ENCODE results near the gene FAM186B. TPM values are rescaled to one million over a fixed set of nuclear protein-coding genes. Genes with fewer than 3 reads are reported as not detected.

The FAM186B gene
- total RNA-seq, 1 experiment from 2014 or later: 0.46 TPM

- H4K91ac ChIP-seq (ENCODE audit: insufficient read length, low read depth, low read length): no peak overlapping the region
- DNase-seq: no peak
Measured at GRCh38 chr12:49626169-49626835, 20.9 kb upstream of the FAM186B start.

More at GRCh38 chr12:49626169-49626835, 20.9 kb upstream of the FAM186B start:
- Histone ChIP-seq H3T11ph (ENCODE audit: low read length) (no peak overlapping the region), H2AK5ac (ENCODE audit: insufficient read length, low read length) (no peak overlapping the region), H4K20me1 (ENCODE audit: control insufficient read depth, insufficient read depth, insufficient read length) (no peaks in the 10 kb centered on the region), H3K79me2 (ENCODE audit: insufficient read depth, low read length) (no peaks in the 10 kb centered on the region), H4K5ac (ENCODE audit: insufficient read length, low read depth, low read length) (no peak overlapping the region), H3K56ac (ENCODE audit: insufficient read length, low read depth, low read length) (no peak overlapping the region), H2AFZ (ENCODE audit: low read length) (no peak overlapping the region), H2BK5ac (ENCODE audit: insufficient read length, low read length) (no peak overlapping the region), H2BK20ac (ENCODE audit: low read depth, low read length, poor library complexity, severe bottlenecking) (no peak overlapping the region), H3K9me3 (ENCODE audit: control insufficient read depth, low read depth, low read length) (no peaks in the 10 kb centered on the region), H3K18ac (ENCODE audit: insufficient read length, low read depth, low read length) (no peak overlapping the region), H3K9ac (ENCODE audit: extremely low read depth, insufficient read length, low read length) (no peak overlapping the region), H3K79me1 (ENCODE audit: insufficient read depth, low read depth, low read length, poor library complexity, severe bottlenecking) (no peaks in the 10 kb centered on the region), H3K4ac (ENCODE audit: low read depth, low read length) (no peak overlapping the region), H3K23ac (ENCODE audit: insufficient read length, low read depth, low read length) (no peak overlapping the region), H3K4me2 (ENCODE audit: insufficient read depth, insufficient read length, low read length) (no peak overlapping the region), H3K14ac (ENCODE audit: insufficient read depth, low read length) (no peak overlapping the region), H2BK120ac (ENCODE audit: low read depth, low read length, poor library complexity, severe bottlenecking) (no peak overlapping the region), H3K4me1 (ENCODE audit: insufficient read depth, low read length) (no peaks in the 10 kb centered on the region), H3K27ac (ENCODE audit: insufficient read length, low read depth, low read length) (no peak overlapping the region), H3K27me3 (ENCODE audit: insufficient read depth, low read length) (no peaks in the 10 kb centered on the region), H2BK15ac (ENCODE audit: low read depth, low read length) (no peak overlapping the region), H3K23me2 (ENCODE audit: insufficient read length, low read depth, low read length, poor library complexity, severe bottlenecking) (peaks cover 6% of the 10 kb centered on the region), H2BK12ac (ENCODE audit: insufficient read length, low read depth, low read length) (no peak overlapping the region), H4K8ac (replicated peaks; ENCODE audit: insufficient read length, low read depth, low read length) (no peak overlapping the region)
- peak; percentile 15; the same call in 1 of the 3 replicates for TF ChIP-seq CTCF (conservative IDR thresholded peaks at IDR 0.05)
- no peak overlapping the region for H3K4me3 Mint-ChIP-seq
- no peaks in the 10 kb centered on the region for H3K9me3 Mint-ChIP-seq
- WGBS (ENCODE audit: extremely low coverage, insufficient read length, low lambda C conversion rate): no CpG with 5 or more reads among the region's 6 CpGs
- H3K36me3 Mint-ChIP-seq (ENCODE audit: insufficient read depth in 1 of 3, low read depth in 3 of 3): no peaks in the 10 kb centered on the region; a peak in 1 of 7 replicates
- peaks cover 23 to 24% of the 10 kb centered on the region in 2 experiments for H3K4me1 Mint-ChIP-seq
- no peak overlapping the region for H3K27ac Mint-ChIP-seq
- no peaks in the 10 kb centered on the region; the same call in none of the 2 replicates for H3K27me3 Mint-ChIP-seq (ENCODE audit: low read depth)
